Endothelial cell of umbilical vein (primary cell): ENCODE measurements around the gene ANKHD1. TPM values are rescaled to one million over a fixed set of nuclear protein-coding genes. Genes with fewer than 3 reads are reported as not detected.

ENCODE experiments used
- BruUV-seq: library from RNA; stranded (reverse); fragments of 400-500 nt; replicated peaks from 2 replicates; lab custom pipeline; 2021; lab: Mats Ljungman, UMichigan
- CTCF ChIA-PET: fragments of 300-600, 350-600 bp; sonication (Branson Sonifier 250); formaldehyde crosslinking; loops from one replicate; lab custom pipeline; 2021; ENCODE audit warnings: antibody characterized with exemption, inconsistent platforms; lab: Charles Lee
- POLR2A ChIA-PET: fragments of 300-600, 350-600 bp; sonication (Branson Sonifier 250); formaldehyde crosslinking; loops from one replicate; lab custom pipeline; 2021; ENCODE audit warnings: antibody characterized with exemption, inconsistent platforms; lab: Charles Lee
- DNase-seq: peaks from one replicate; pipeline ENCODE4 v3.0.0-alpha.2; 2011; ENCODE audit warnings: low read depth, low spot score
- FAIRE-seq: peaks from 2 replicates; lab custom pipeline; 2011; peaks lifted over from hg19 to GRCh38; lab: Jason Lieb, UNC
- H2AFZ ChIP-seq: 2 replicates; pipeline ENCODE4 v1.6.0; 2012; ENCODE audit warnings: low read depth, low read length, control low read depth, inconsistent platforms
- H3K27ac ChIP-seq: 2 replicates; pipeline ENCODE4 v1.5.1; 2011; ENCODE audit warnings: low read depth, mild to moderate bottlenecking, control low read depth, low read length, moderate library complexity; ENCODE audit not compliant: insufficient read depth
- H3K27me3 ChIP-seq, 2 experiments: 2 replicates each; pipeline versions ENCODE4 v1.6.0 to v1.6.1; 2011; ENCODE audit warnings: low read length in 2 of 2, mixed read lengths in 1 of 2; ENCODE audit not compliant: control insufficient read depth in 2 of 2, insufficient read depth in 2 of 2
- H3K36me3 ChIP-seq, 2 experiments: 2 replicates in 1 of 2; 3 replicates in 1 of 2; pipeline ENCODE4 v1.5.1; 2011; ENCODE audit warnings: low read length in 2 of 2, mild to moderate bottlenecking in 1 of 2, moderate library complexity in 1 of 2; ENCODE audit not compliant: control insufficient read depth in 2 of 2, insufficient read depth in 2 of 2; ENCODE audit errors: extremely low read depth in 1 of 2
- H3K4me1 ChIP-seq: 3 replicates; pipeline ENCODE4 v1.5.1; 2011; ENCODE audit warnings: mild to moderate bottlenecking, low read length; ENCODE audit not compliant: control insufficient read depth, insufficient read depth; ENCODE audit errors: extremely low read depth
- H3K4me2 ChIP-seq: 2 replicates; pipeline ENCODE4 v1.6.1; 2011; ENCODE audit warnings: low read length, control low read depth, mixed read lengths; ENCODE audit not compliant: insufficient read depth
- H3K4me3 ChIP-seq, 3 experiments: fragments of 200-600 bp in 1 of 3; sonication (generic), shearing (Covaris generic) in 1 of 3; replicated peaks in 1 of 3; 2 replicates each; pipeline ENCODE4 v1.5.1; 2011 to 2016; ENCODE audit warnings: control low read depth in 3 of 3, low read length in 3 of 3, mild to moderate bottlenecking in 2 of 3, inconsistent platforms in 1 of 3, low read depth in 1 of 3, moderate library complexity in 1 of 3; ENCODE audit not compliant: insufficient read depth in 1 of 3
- H3K79me2 ChIP-seq: 2 replicates; pipeline ENCODE4 v1.6.0; 2012; ENCODE audit warnings: low read length, inconsistent platforms; ENCODE audit not compliant: control insufficient read depth, insufficient read depth
- H3K9ac ChIP-seq: replicated peaks from 2 replicates; pipeline ENCODE3; 2011; ENCODE audit warnings: low read length, control low read depth; ENCODE audit not compliant: insufficient read depth; ENCODE audit errors: extremely low read depth
- H3K9me1 ChIP-seq: replicated peaks from 3 replicates; pipeline ENCODE4 v1.6.0; 2011; ENCODE audit warnings: mild to moderate bottlenecking, low read length; ENCODE audit not compliant: control insufficient read depth, insufficient read depth; ENCODE audit errors: extremely low read depth
- H3K9me3 ChIP-seq: replicated peaks from 2 replicates; pipeline ENCODE4 v1.5.1; 2012; ENCODE audit warnings: low read length, inconsistent platforms; ENCODE audit not compliant: control insufficient read depth, insufficient read depth
- H4K20me1 ChIP-seq: replicated peaks from 2 replicates; pipeline ENCODE3; 2011; ENCODE audit warnings: mild to moderate bottlenecking, low read length; ENCODE audit not compliant: control insufficient read depth, insufficient read depth; ENCODE audit errors: extremely low read depth
- CTCF ChIP-seq, 2 donors: IDR thresholded peaks; 1 replicate in 1 of 2; 2 replicates in 1 of 2; pipeline ENCODE4 v1.5.1; 2011; ENCODE audit warnings: low read length in 2 of 2, mild to moderate bottlenecking in 2 of 2, moderate library complexity in 2 of 2, control low read depth in 1 of 2, inconsistent platforms in 1 of 2, low read depth in 1 of 2; ENCODE audit not compliant: insufficient read depth in 1 of 2; ENCODE audit errors: extremely low read depth in 1 of 2
- MYC ChIP-seq: IDR thresholded peaks from one replicate; pipeline ENCODE4 v1.6.1; 2011; ENCODE audit warnings: mild to moderate bottlenecking, low read depth, low read length
- POLR2A ChIP-seq: IDR thresholded peaks from 2 replicates; pipeline ENCODE4 v1.6.1; 2012; ENCODE audit warnings: low read depth, mild to moderate bottlenecking, control low read depth, low read length
- dilution Hi-C: fragments of 300-500 bp; cut with MboI; formaldehyde crosslinking; loops from one replicate; pipeline ENCODE4 v1.15.0; 2019; ENCODE audit warnings: low sequenced_read_pairs; ENCODE audit not compliant: extremely low pct_ligation_motif_present
- intact Hi-C: fragments of 100-400 bp; cut with micrococcal nuclease; formaldehyde crosslinking; loops from one replicate; pipeline ENCODE4 v1.10.0; 2022
- polyA plus RNA-seq, 4 experiments: library from polyadenylated mRNA; depleted of rRNA in 3 of 4; stranded (reverse) in 3 of 4; unstranded in 1 of 4; fragments of >200 nt; gene quantifications; 2 replicates each; pipeline versions ENCODE4 v1.2.1 to v1.2.3, GENCODE V29; 2011 to 2012; ENCODE audit warnings: missing spikeins in 1 of 4
- total RNA-seq: library from RNA; stranded (reverse); gene quantifications from 2 replicates; pipeline ENCODE4 v1.2.3, GENCODE V29; 2021

ANKHD1 gene
- total and polyA plus RNA-seq, 2 donors (not counting 3 experiments of a cell fraction or from before 2014, with no cell fraction given): 56.1 to 87.0 TPM

GRCh38 chr5:140357726-140358093, 43.9 kb upstream of the ANKHD1 start:
- Histone ChIP-seq H3K4me1 (no peaks in the 10 kb centered on the region), H3K79me2 (no peaks in the 10 kb centered on the region), H3K9me1 (no peaks in the 10 kb centered on the region), H3K27me3 (no peaks in the 10 kb centered on the region), H2AFZ (peak overlapping the region; percentile 61), H3K4me2 (no peak overlapping the region), H3K9ac (no peak overlapping the region), H3K27ac (no peak overlapping the region), H3K9me3 (no peaks in the 10 kb centered on the region), H3K36me3 (no peaks in the 10 kb centered on the region), H4K20me1 (no peaks in the 10 kb centered on the region), H3K4me3 (no peak overlapping the region)
- BruUV-seq: no TSS peak
- dilution Hi-C loops: no loop called here
- ChIA-PET POLR2A (no interaction called here), CTCF (interaction anchor here (0.6 to 4.9 kb wide), 3 partner anchors 113 to 192 kb away, joined by 3 to 118 read pairs (median 112); no protein-coding TSS in a partner anchor)
- DNase-seq (peak; percentile 88), FAIRE-seq (peak; percentile 95)
- peak; percentile 94 to 97 for TF ChIP-seq CTCF (IDR thresholded peaks at IDR 0.05; ENCODE audit: extremely low read depth in 1 of 2, insufficient read depth in 1 of 2, low read depth in 1 of 2, low read length in 2 of 2)
- TF ChIP-seq MYC: no peak
- intact Hi-C loops: loop anchor here (1.0 to 5.0 kb wide), 4 partner anchors 113 to 285 kb away; partner anchors contain the start of gene CYSTM1

DNA sequence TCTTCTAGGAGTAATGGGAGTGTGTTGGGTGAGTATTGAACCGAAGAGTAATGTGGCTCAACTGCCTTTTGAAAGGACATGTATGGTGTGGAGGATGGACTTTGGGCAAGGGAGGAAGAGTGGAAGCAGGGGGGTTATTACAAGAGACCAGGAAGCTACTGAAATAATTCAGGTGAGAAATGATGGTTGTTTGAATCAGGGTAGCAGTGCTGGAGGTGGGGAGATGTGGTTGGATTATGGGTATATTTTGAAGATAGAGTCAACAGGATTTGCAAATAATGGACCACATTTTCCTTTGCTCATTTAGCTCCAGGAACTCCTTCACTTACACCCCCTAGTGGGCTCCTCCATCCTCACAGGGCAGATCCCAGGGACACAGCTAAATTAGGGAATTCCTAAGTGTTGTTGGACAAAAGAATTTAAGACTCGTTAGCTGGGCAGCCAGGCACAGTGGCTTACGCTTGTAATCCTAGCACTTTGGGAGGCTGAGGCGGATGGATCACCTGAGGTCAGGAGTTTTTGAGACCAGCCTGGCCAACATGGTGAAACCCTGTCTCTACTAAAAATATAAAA, 42.8 kb upstream of the ANKHD1 start:
- Histone ChIP-seq H3K27ac (no peak overlapping the region), H3K9ac (no peak overlapping the region), H3K9me3 (no peaks in the 10 kb centered on the region), H3K9me1 (no peaks in the 10 kb centered on the region), H3K4me1 (peaks cover 3% of the 10 kb centered on the region), H3K4me3 (no peak overlapping the region), H3K4me2 (no peak overlapping the region), H3K27me3 (no peaks in the 10 kb centered on the region), H3K79me2 (no peaks in the 10 kb centered on the region), H4K20me1 (no peaks in the 10 kb centered on the region), H2AFZ (no peak overlapping the region), H3K36me3 (no peaks in the 10 kb centered on the region)
- FAIRE-seq: peak; percentile 89
- no peak for TF ChIP-seq POLR2A
- peak; percentile 53 to 58 for TF ChIP-seq CTCF (IDR thresholded peaks at IDR 0.05; ENCODE audit: extremely low read depth in 1 of 2, insufficient read depth in 1 of 2, low read depth in 1 of 2, low read length in 2 of 2)
- dilution Hi-C loops (no loop called here), intact Hi-C loops (loop anchor here (5.0 kb wide), 3 partner anchors 182 to 287 kb away; partner anchors contain the start of gene CYSTM1)
- peak; percentile 43 for DNase-seq
- ChIA-PET CTCF (interaction anchor here (0.6 to 4.9 kb wide), 33 partner anchors 13 to 375 kb away, joined by 3 to 118 read pairs (median 4); partner anchors contain the start of genes CD14, CYSTM1, HBEGF and IK), POLR2A (interaction anchor here (0.9 to 1.0 kb wide), 2 partner anchors 12 to 119 kb away, joined by 3 to 5 read pairs; partner anchors contain the start of gene HBEGF)
- BruUV-seq: no TSS peak
